HCT116 (cell line): Measurements from ENCODE around the gene IL32. TPM values are rescaled to one million over a fixed set of nuclear protein-coding genes. Genes with fewer than 3 reads are reported as not detected.

ENCODE experiments used
- ATAC-seq: fragments of 200-7000 bp; cut with Tn5 transposase; 2 replicates; pipeline ENCODE4 v1.9.1; 2020; ENCODE audit warnings: mild to moderate bottlenecking, moderate library complexity
- BruUV-seq: library from RNA; stranded (reverse); fragments of 400-500 nt; replicated peaks from 2 replicates; lab custom pipeline; 2021; lab: Mats Ljungman, UMichigan
- CTCF ChIA-PET: fragments of 300-600 bp; sonication (Branson Sonifier 250); formaldehyde crosslinking; loops from one replicate; lab custom pipeline; 2021; ENCODE audit warnings: antibody characterized with exemption; lab: Charles Lee
- POLR2A ChIA-PET: fragments of 300-600, 350-600 bp; sonication (Branson Sonifier 250); formaldehyde crosslinking; loops from one replicate; lab custom pipeline; 2021; ENCODE audit warnings: antibody characterized with exemption; lab: Charles Lee
- RAD21 ChIA-PET, 2 experiments: fragments of 300-600 bp; sonication (Branson Sonifier 250); formaldehyde crosslinking; loops; one replicate each; lab custom pipeline; 2023; ENCODE audit warnings: low total read pairs in 2 of 2; ENCODE audit not compliant: uncharacterized antibody in 2 of 2, unreplicated experiment in 2 of 2, low non-redundant PET in 1 of 2; lab: Charles Lee
- DNase-seq: peaks from one replicate; pipeline ENCODE4 v3.0.0-alpha.2; 2010; ENCODE audit warnings: low read depth, low spot score
- H2AFZ ChIP-seq: fragments of 200-600 bp; shearing (Covaris generic), sonication (generic); 2 replicates; pipeline ENCODE4 v1.6.1; 2017; ENCODE audit warnings: low read depth, mixed run types, mixed read lengths, antibody characterized with exemption, low read length; ENCODE audit not compliant: poor library complexity, severe bottlenecking
- H3K27ac ChIP-seq: 2 replicates; pipeline ENCODE4 v1.5.1; 2012; ENCODE audit warnings: low read depth, low read length
- H3K27me3 ChIP-seq: fragments of 200-600 bp; sonication (generic); 2 replicates; pipeline ENCODE4 v1.6.1; 2016; ENCODE audit warnings: mixed run types, low read length, mixed read lengths; ENCODE audit not compliant: insufficient read depth
- H3K36me3 ChIP-seq, 2 experiments: fragments of 200-500 bp in 1 of 2; fragments of 200-600 bp in 1 of 2; sonication (Bioruptor generic) in 1 of 2; sonication (generic) in 1 of 2; 2 replicates each; pipeline versions ENCODE4 v1.5.1 to v1.6.1; 2014 to 2016; ENCODE audit warnings: low read length in 2 of 2, inconsistent platforms in 1 of 2, mixed read lengths in 1 of 2, mixed run types in 1 of 2; ENCODE audit not compliant: insufficient read depth in 2 of 2, control insufficient read depth in 1 of 2
- H3K4me1 ChIP-seq, 2 experiments: fragments of 200-600 bp in 1 of 2; sonication (generic) in 1 of 2; 2 replicates each; pipeline versions ENCODE4 v1.5.1 to v1.6.1; 2012 to 2017; ENCODE audit warnings: low read length in 2 of 2, inconsistent platforms in 1 of 2, mild to moderate bottlenecking in 1 of 2, mixed read lengths in 1 of 2, mixed run types in 1 of 2, moderate library complexity in 1 of 2; ENCODE audit not compliant: insufficient read depth in 2 of 2, control insufficient read depth in 1 of 2
- H3K4me2 ChIP-seq: fragments of 200-600 bp; sonication (generic); 2 replicates; pipeline ENCODE4 v1.6.1; 2017; ENCODE audit warnings: mixed run types, low read length, mixed read lengths
- H3K4me3 ChIP-seq, 2 experiments: fragments of 200-600 bp in 1 of 2; sonication (generic) in 1 of 2; replicated peaks in 1 of 2; 2 replicates each; pipeline ENCODE4 v1.5.1; 2011 to 2016; ENCODE audit warnings: low read length in 2 of 2, control low read depth in 1 of 2, low read depth in 1 of 2, mild to moderate bottlenecking in 1 of 2, mixed read lengths in 1 of 2, mixed run types in 1 of 2
- H3K79me2 ChIP-seq: fragments of 200-600 bp; sonication (generic); 2 replicates; pipeline ENCODE4 v1.6.1; 2017; ENCODE audit warnings: mild to moderate bottlenecking, mixed run types, low read length, moderate library complexity, mixed read lengths; ENCODE audit not compliant: insufficient read depth
- H3K9ac ChIP-seq: fragments of 200-600 bp; sonication (generic); 2 replicates; pipeline ENCODE4 v1.6.1; 2016; ENCODE audit warnings: low read length, mixed read lengths
- H3K9me2 ChIP-seq: fragments of 200-600 bp; sonication (generic), shearing (Covaris generic); 2 replicates; pipeline ENCODE4 v1.6.1; 2017; ENCODE audit warnings: mixed run types, mild to moderate bottlenecking, moderate library complexity; ENCODE audit not compliant: insufficient read depth
- H3K9me3 ChIP-seq, 2 experiments: fragments of 200-500 bp in 1 of 2; fragments of 200-600 bp in 1 of 2; sonication (Bioruptor generic) in 1 of 2; sonication (generic) in 1 of 2; 2 replicates each; pipeline ENCODE4 v1.6.1; 2014 to 2017; ENCODE audit warnings: low read length in 2 of 2, mixed read lengths in 2 of 2, inconsistent platforms in 1 of 2, low read depth in 1 of 2, mild to moderate bottlenecking in 1 of 2, mixed run types in 1 of 2, moderate library complexity in 1 of 2; ENCODE audit not compliant: control insufficient read depth in 1 of 2, insufficient read depth in 1 of 2
- H4K20me1 ChIP-seq: fragments of 200-600 bp; sonication (generic), shearing (Covaris generic); 2 replicates; pipeline ENCODE4 v1.6.1; 2017; ENCODE audit warnings: mixed run types, mild to moderate bottlenecking, moderate library complexity; ENCODE audit not compliant: insufficient read depth
- ATF3 ChIP-seq: IDR thresholded peaks from 2 replicates; pipeline ENCODE4 v1.6.1; 2012
- CBX3 ChIP-seq: IDR thresholded peaks from 2 replicates; pipeline ENCODE4 v1.6.1; 2012; ENCODE audit warnings: low read depth
- EGR1 ChIP-seq: IDR thresholded peaks from 2 replicates; pipeline ENCODE4 v1.6.1; 2012; ENCODE audit warnings: low read depth
- ELF1 ChIP-seq: IDR thresholded peaks from 2 replicates; pipeline ENCODE4 v1.6.1; 2012; ENCODE audit warnings: low read depth, borderline replicate concordance
- EZH2 ChIP-seq: fragments of 200-600 bp; sonication (generic); IDR thresholded peaks from 2 replicates; pipeline ENCODE4 v1.6.1; 2017; ENCODE audit warnings: antibody characterized with exemption, mixed run types
- EZH2phosphoT487 ChIP-seq: fragments of 200-600 bp; IDR thresholded peaks from 2 replicates; pipeline ENCODE4 v1.6.1; 2018; ENCODE audit warnings: antibody characterized with exemption, borderline replicate concordance
- JUND ChIP-seq: IDR thresholded peaks from 2 replicates; pipeline ENCODE4 v1.6.1; 2012
- MAX ChIP-seq: IDR thresholded peaks from 2 replicates; pipeline ENCODE4 v1.6.1; 2012
- POLR2A ChIP-seq: IDR thresholded peaks from 2 replicates; pipeline ENCODE4 v1.7.0; 2011; ENCODE audit warnings: borderline replicate concordance; ENCODE audit not compliant: insufficient read depth, insufficient read length; ENCODE audit errors: extremely low read depth
- POLR2AphosphoS5 ChIP-seq: IDR thresholded peaks from 2 replicates; pipeline ENCODE4 v1.6.1; 2011; ENCODE audit warnings: mild to moderate bottlenecking, low read depth, low read length, moderate library complexity
- RAD21 ChIP-seq: IDR thresholded peaks from 2 replicates; pipeline ENCODE4 v1.6.1; 2012; ENCODE audit warnings: low read depth, mild to moderate bottlenecking
- REST ChIP-seq: IDR thresholded peaks from 2 replicates; pipeline ENCODE4 v1.6.1; 2012; ENCODE audit warnings: low read depth
- SIN3A ChIP-seq: IDR thresholded peaks from 2 replicates; pipeline ENCODE4 v1.6.1; 2012; ENCODE audit warnings: low read depth
- SP1 ChIP-seq: IDR thresholded peaks from 2 replicates; pipeline ENCODE4 v1.6.1; 2012; ENCODE audit warnings: low read depth
- YY1 ChIP-seq: IDR thresholded peaks from 2 replicates; pipeline ENCODE4 v1.6.1; 2011; ENCODE audit warnings: low read length, low read depth, moderate library complexity, mild to moderate bottlenecking; ENCODE audit not compliant: insufficient replicate concordance; ENCODE audit errors: extremely low read depth
- ZBTB33 ChIP-seq: IDR thresholded peaks from 2 replicates; pipeline ENCODE4 v1.6.1; 2011; ENCODE audit warnings: mild to moderate bottlenecking, low read length, moderate library complexity; ENCODE audit not compliant: insufficient replicate concordance; ENCODE audit errors: extremely low read depth
- ZFX ChIP-seq: fragments of 450-650 bp; IDR thresholded peaks from 2 replicates; pipeline ENCODE4 v1.6.1; 2017
- ZNF274 ChIP-seq: fragments of 200-500 bp; sonication (Bioruptor generic); IDR thresholded peaks from 2 replicates; pipeline ENCODE4 v1.6.1; 2014; ENCODE audit warnings: mild to moderate bottlenecking, low read depth, low read length, inconsistent platforms
- intact Hi-C: fragments of 100-400 bp; cut with micrococcal nuclease; formaldehyde crosslinking; loops from 2 replicates; pipeline ENCODE4 v1.10.0; 2022
- total RNA-seq: library from RNA; stranded (reverse); gene quantifications from one replicate; pipeline ENCODE4 v1.2.1, GENCODE V29; 2021; ENCODE audit not compliant: unreplicated experiment

Gene IL32
- total RNA-seq, 1 experiment from 2014 or later, result 13.7 TPM

- DNase-seq (no peak), ATAC-seq (no peak)
- intact Hi-C loops, result no loop called here
- H3K4me2 ChIP-seq, result no peak overlapping the region
- ChIA-PET RAD21 (no interaction called here), CTCF (no interaction called here), POLR2A (no interaction called here)
- no peak overlapping the region for H2AFZ ChIP-seq
- TF ChIP-seq ELF1, result no peak
- no peak for TF ChIP-seq ZNF274
- TF ChIP-seq CBX3, result no peak
- TF ChIP-seq ZFX, result no peak
- TF ChIP-seq EZH2phosphoT487, result no peak
- no peak for TF ChIP-seq EZH2
- TF ChIP-seq JUND, result no peak
- TF ChIP-seq POLR2A, result no peak
- TF ChIP-seq ZBTB33, result no peak
- no peak for TF ChIP-seq POLR2AphosphoS5
- TF ChIP-seq ATF3, result no peak
- no peak for TF ChIP-seq YY1
- no peak for TF ChIP-seq SIN3A
- TF ChIP-seq SP1, result no peak
- no peak for TF ChIP-seq EGR1
- no peak for TF ChIP-seq MAX
- TF ChIP-seq RAD21, result no peak
- no peak for TF ChIP-seq REST
- H3K36me3 ChIP-seq, result no peaks in the 10 kb centered on the region
- H3K9me3 ChIP-seq, result no peaks in the 10 kb centered on the region
- no peaks in the 10 kb centered on the region for H3K9me2 ChIP-seq
- BruUV-seq, result no TSS peak
- H3K27ac ChIP-seq, result no peak overlapping the region
- H3K27me3 ChIP-seq, result no peaks in the 10 kb centered on the region
- no peaks in the 10 kb centered on the region for H3K4me1 ChIP-seq
- H4K20me1 ChIP-seq, result no peaks in the 10 kb centered on the region
- H3K4me3 ChIP-seq, result no peak overlapping the region
- no peaks in the 10 kb centered on the region for H3K79me2 ChIP-seq
- no peak overlapping the region for H3K9ac ChIP-seq
These were observed 19.1 kb downstream of the IL32 start for GRCh38 chr16:3084491-3084890.
